Measurements from ENCODE around the gene BMPR1B. TPM values are rescaled to one million over a fixed set of nuclear protein-coding genes. Genes with fewer than 3 reads are reported as not detected.

Gene BMPR1B
- total RNA-seq, 4 donors from 2014 or later = 0.46 to 1.3 (median 0.88) TPM

DNA sequence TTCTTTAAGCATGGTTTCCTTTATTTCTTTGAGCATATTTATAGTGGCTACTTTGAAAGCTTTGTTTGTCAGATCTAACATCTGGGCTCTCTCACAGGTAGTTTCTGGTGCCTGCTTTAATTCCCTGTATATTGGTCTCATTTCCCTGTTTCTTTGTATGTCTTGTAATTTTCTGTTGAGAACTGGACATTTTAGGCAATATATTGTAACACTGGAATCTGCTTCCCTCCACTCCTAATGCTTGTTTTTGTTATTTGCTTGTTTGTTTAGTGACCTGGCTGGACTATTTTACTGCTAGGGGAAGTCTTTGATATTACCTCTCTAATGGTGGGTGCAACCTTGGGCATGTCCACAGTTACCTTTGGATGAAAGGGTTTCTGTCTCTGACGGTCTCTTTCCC is 25.0 kb downstream of the BMPR1B start:
- 0 to 35% methylated on average over 1 of the region's 1 CpG for WGBS, 2 donors
- intact Hi-C loops (cut with DNase I; ENCODE audit: low total_unique reads) = no loop called here
- DNase-seq (ENCODE audit: low spot score in 2 of 2) = no peak
- H3K4me3 ChIP-seq (ENCODE audit: low read depth, poor library complexity, severe bottlenecking) = no peak overlapping the region
- TF ChIP-seq, protein P1, sequence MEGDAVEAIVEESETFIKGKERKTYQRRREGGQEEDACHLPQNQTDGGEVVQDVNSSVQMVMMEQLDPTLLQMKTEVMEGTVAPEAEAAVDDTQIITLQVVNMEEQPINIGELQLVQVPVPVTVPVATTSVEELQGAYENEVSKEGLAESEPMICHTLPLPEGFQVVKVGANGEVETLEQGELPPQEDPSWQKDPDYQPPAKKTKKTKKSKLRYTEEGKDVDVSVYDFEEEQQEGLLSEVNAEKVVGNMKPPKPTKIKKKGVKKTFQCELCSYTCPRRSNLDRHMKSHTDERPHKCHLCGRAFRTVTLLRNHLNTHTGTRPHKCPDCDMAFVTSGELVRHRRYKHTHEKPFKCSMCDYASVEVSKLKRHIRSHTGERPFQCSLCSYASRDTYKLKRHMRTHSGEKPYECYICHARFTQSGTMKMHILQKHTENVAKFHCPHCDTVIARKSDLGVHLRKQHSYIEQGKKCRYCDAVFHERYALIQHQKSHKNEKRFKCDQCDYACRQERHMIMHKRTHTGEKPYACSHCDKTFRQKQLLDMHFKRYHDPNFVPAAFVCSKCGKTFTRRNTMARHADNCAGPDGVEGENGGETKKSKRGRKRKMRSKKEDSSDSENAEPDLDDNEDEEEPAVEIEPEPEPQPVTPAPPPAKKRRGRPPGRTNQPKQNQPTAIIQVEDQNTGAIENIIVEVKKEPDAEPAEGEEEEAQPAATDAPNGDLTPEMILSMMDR (IDR thresholded peaks at IDR 0.05) = no peak
- no peak for TF ChIP-seq POLR2A (IDR thresholded peaks at IDR 0.05)

DNA sequence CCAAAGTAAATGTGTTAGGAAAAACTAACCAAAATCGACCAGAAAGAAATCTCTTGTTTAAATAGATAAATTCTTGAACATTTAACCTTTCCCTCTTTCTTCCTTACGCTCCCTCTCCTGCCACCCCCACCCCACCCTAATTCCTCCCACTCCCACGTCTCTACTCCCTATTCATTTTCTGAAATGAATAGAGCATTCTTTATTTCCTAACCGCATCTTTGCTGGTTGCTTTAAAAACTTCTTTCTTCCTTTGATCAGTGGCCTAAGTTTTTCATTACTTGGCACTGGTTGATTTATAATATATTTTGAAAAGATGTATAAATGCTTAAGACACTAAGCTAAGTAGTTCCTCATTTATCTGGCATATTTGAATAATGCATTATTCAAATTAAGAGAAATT is 33.9 kb downstream of the BMPR1B start:
- 53 to 59% methylated on average over 4 of the region's 4 CpGs for WGBS, 2 donors
- H3K4me3 ChIP-seq (ENCODE audit: low read depth, poor library complexity, severe bottlenecking) = no peak overlapping the region
- intact Hi-C loops (cut with DNase I; ENCODE audit: low total_unique reads) = no loop called here
- TF ChIP-seq, protein P1 (IDR thresholded peaks at IDR 0.05) = no peak
- no peak for TF ChIP-seq POLR2A (IDR thresholded peaks at IDR 0.05)
- no peak for DNase-seq (ENCODE audit: low spot score in 2 of 2)

DNA sequence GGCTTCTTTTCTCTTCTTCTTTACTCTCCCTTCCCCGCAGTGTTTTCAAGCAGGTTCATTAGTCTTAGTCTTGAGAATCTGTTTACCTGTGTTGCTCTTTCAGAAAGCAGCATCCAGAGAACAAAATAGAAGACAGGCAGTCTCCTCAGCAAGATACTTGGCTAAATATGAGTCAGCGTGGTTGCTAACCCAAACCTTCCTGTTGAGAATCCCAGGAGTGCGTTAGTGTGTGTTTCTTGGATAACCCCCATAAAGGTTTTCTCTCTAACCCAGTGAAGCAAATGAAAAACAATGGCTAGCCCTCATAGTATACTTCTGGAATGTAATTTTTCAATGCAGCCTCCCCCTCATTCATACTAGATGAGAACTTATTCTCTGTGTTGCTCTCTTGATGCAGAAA is 41.1 kb downstream of the BMPR1B start:
- 77 to 79% methylated on average over 3 of the region's 3 CpGs for WGBS, 2 donors
- TF ChIP-seq, protein P1 (IDR thresholded peaks at IDR 0.05) = no peak
- no peak for TF ChIP-seq POLR2A (IDR thresholded peaks at IDR 0.05)

DNA sequence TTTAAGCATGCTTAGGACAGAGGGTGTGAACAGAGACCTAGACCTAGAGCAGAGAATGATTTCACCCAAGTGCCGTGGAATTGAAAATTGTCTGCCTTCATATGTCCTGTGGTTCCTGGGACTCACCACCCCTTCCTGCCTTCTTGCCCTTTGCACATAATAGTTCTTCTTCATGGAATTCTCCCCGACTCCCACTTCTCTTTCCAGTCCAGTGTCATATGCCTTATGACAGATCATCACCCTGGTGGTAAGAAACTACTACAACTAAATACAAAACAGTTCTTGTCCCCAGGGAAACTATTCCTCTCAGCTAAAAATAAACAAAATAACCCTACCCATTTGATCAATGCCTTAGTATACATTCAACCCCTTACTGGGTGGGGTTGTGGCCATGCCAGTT is 43.3 kb downstream of the BMPR1B start:
- 80 to 85% methylated on average over 2 of the region's 2 CpGs for WGBS, 2 donors
- DNase-seq (ENCODE audit: low spot score in 2 of 2) = no peak
- H3K4me3 ChIP-seq (ENCODE audit: low read depth, poor library complexity, severe bottlenecking) = no peak overlapping the region
- intact Hi-C loops (cut with DNase I; ENCODE audit: low total_unique reads) = no loop called here
- no peak for TF ChIP-seq POLR2A (IDR thresholded peaks at IDR 0.05)
- TF ChIP-seq, protein P1 (IDR thresholded peaks at IDR 0.05) = no peak

More for the DNA sequence above, 41.1 kb downstream of the BMPR1B start:
- no peak for DNase-seq (ENCODE audit: low spot score in 2 of 2)
- intact Hi-C loops (cut with DNase I; ENCODE audit: low total_unique reads) = no loop called here
- peak overlapping the region; percentile 5 for H3K4me3 ChIP-seq (ENCODE audit: low read depth, poor library complexity, severe bottlenecking)

DNA sequence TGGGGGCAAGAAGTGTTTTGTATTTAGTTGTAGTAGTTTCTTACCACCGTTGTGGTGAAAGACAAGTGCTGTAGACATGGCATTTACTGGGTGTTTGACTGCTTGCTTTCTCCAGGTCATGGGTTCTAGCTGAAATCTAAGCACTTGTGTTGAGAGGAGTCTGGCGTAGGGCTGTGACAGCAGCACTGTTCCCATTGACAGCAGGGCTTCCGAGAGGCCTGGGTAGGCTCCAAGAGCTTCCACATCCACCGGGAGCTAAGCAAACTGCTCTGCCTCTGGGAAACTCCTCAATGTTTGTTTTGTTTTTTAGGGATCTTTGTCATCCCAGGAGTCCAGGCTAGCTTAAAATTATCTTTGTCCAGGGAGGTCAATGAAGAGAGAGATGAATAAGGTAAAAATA is 44.3 kb downstream of the BMPR1B start:
- 50 to 59% methylated on average over 4 of the region's 4 CpGs for WGBS, 2 donors
- DNase-seq (ENCODE audit: low spot score in 2 of 2) = no peak
- no peak overlapping the region for H3K4me3 ChIP-seq (ENCODE audit: low read depth, poor library complexity, severe bottlenecking)
- intact Hi-C loops (cut with DNase I; ENCODE audit: low total_unique reads) = no loop called here
- TF ChIP-seq, protein P1 (IDR thresholded peaks at IDR 0.05) = no peak
- no peak for TF ChIP-seq POLR2A (IDR thresholded peaks at IDR 0.05)

DNA sequence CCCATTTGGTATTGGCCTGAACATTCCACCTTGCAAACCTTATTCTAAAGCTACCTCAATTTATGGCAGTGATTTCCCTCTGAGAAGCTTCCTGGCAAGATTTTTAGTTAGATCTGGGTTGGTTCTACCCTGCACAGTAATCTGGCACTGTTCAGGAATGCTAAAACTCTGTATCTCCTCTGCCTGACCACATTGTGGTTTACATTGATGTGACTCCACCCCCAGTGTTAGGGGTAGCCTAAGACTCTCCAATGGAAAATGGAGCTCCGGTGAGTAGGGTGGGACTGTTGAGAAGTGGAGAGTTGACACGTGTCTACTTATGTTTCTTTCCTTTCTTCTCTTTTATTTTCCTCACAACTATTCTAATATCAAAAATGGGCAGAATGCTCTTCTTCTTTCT is 45.4 kb downstream of the BMPR1B start:
- H3K4me3 ChIP-seq (ENCODE audit: low read depth, poor library complexity, severe bottlenecking) = no peak overlapping the region
- intact Hi-C loops (cut with DNase I; ENCODE audit: low total_unique reads) = no loop called here
- DNase-seq (ENCODE audit: low spot score in 2 of 2) = no peak
- 82 to 83% methylated on average over 2 of the region's 2 CpGs for WGBS, 2 donors
- TF ChIP-seq, protein P1 (IDR thresholded peaks at IDR 0.05) = no peak
- TF ChIP-seq POLR2A (IDR thresholded peaks at IDR 0.05) = no peak

Measured in lower leg skin (tissue), 4 donors.